Liver (tissue), 9 donors: ENCODE measurements around the gene PTPRN2. TPM values are rescaled to one million over a fixed set of nuclear protein-coding genes. Genes with fewer than 3 reads are reported as not detected.

Experiments used
- DNase-seq: peaks from one replicate; pipeline ENCODE4 v3.0.0-alpha.2; 2017; ENCODE audit warnings: low spot score
- H3K27ac ChIP-seq, 2 donors: one replicate each; pipeline ENCODE4 v1.7.0; 2013; ENCODE audit warnings: inconsistent platforms in 2 of 2, low read length in 2 of 2, control low read depth in 1 of 2, low read depth in 1 of 2, mild to moderate bottlenecking in 1 of 2
- H3K27me3 ChIP-seq, 4 donors: one replicate each; pipeline versions ENCODE4 v1.6.1 to v1.7.0; 2013; ENCODE audit warnings: low read length in 3 of 4, inconsistent platforms in 1 of 4, mild to moderate bottlenecking in 1 of 4, moderate library complexity in 1 of 4; ENCODE audit not compliant: control insufficient read depth in 4 of 4, insufficient read depth in 4 of 4
- H3K36me3 ChIP-seq, 4 donors: one replicate each; pipeline versions ENCODE4 v1.6.1 to v1.7.0; 2013; ENCODE audit warnings: low read length in 3 of 4, mild to moderate bottlenecking in 3 of 4, low read depth in 1 of 4, moderate library complexity in 1 of 4; ENCODE audit not compliant: control insufficient read depth in 4 of 4, insufficient read depth in 3 of 4
- H3K4me1 ChIP-seq, 4 donors: one replicate each; pipeline versions ENCODE4 v1.6.1 to v1.7.0; 2013; ENCODE audit warnings: low read length in 3 of 4, mild to moderate bottlenecking in 3 of 4, moderate library complexity in 1 of 4; ENCODE audit not compliant: control insufficient read depth in 4 of 4, insufficient read depth in 4 of 4
- H3K4me3 ChIP-seq, 3 donors: one replicate each; pipeline versions ENCODE4 v1.6.1 to v1.7.0; 2013; ENCODE audit warnings: low read length in 3 of 3, control low read depth in 1 of 3, low read depth in 1 of 3, mild to moderate bottlenecking in 1 of 3
- H3K9ac ChIP-seq, 2 donors: one replicate each; pipeline ENCODE4 v1.7.0; 2013; ENCODE audit warnings: low read length in 2 of 2, mild to moderate bottlenecking in 2 of 2, moderate library complexity in 2 of 2, control low read depth in 1 of 2, low read depth in 1 of 2
- H3K9me3 ChIP-seq, 4 donors: one replicate each; pipeline versions ENCODE4 v1.6.1 to v1.7.0; 2013; ENCODE audit warnings: low read length in 3 of 4; ENCODE audit not compliant: control insufficient read depth in 4 of 4
- ATF3 ChIP-seq: IDR thresholded peaks from 2 replicates; pipeline ENCODE4 v1.6.1; 2016; ENCODE audit warnings: antibody characterized with exemption
- CTCF ChIP-seq: fragments of 150-350 bp; IDR thresholded peaks from 2 replicates; pipeline ENCODE4 v1.5.1; 2017; ENCODE audit warnings: improper control_type of control experiment, low read depth, low read length; ENCODE audit not compliant: missing input control
- EGR1 ChIP-seq, 2 donors: IDR thresholded peaks; 2 replicates each; pipeline ENCODE4 v1.6.1; 2016 to 2018; ENCODE audit warnings: antibody characterized with exemption in 2 of 2, low read depth in 2 of 2
- FOXA1 ChIP-seq: IDR thresholded peaks from 2 replicates; pipeline ENCODE4 v1.6.1; 2016; ENCODE audit warnings: antibody characterized with exemption
- FOXA2 ChIP-seq: IDR thresholded peaks from 2 replicates; pipeline ENCODE4 v1.6.1; 2016; ENCODE audit warnings: antibody characterized with exemption
- GABPA ChIP-seq, 2 donors: IDR thresholded peaks in 1 of 2; conservative IDR thresholded peaks in 1 of 2; 2 replicates each; pipeline ENCODE4 v1.6.1; 2016; ENCODE audit warnings: antibody characterized with exemption in 2 of 2, mild to moderate bottlenecking in 1 of 2, moderate library complexity in 1 of 2
- HNF4A ChIP-seq, 2 donors: conservative IDR thresholded peaks; 2 replicates each; pipeline ENCODE4 v1.6.1; 2016; ENCODE audit warnings: antibody characterized with exemption in 2 of 2, mild to moderate bottlenecking in 2 of 2
- HNF4G ChIP-seq: IDR thresholded peaks from 2 replicates; pipeline ENCODE4 v1.6.1; 2016; ENCODE audit warnings: antibody characterized with exemption
- JUND ChIP-seq, 2 donors: IDR thresholded peaks; 2 replicates each; pipeline ENCODE4 v1.6.1; 2016; ENCODE audit warnings: antibody characterized with exemption in 2 of 2
- MAX ChIP-seq: IDR thresholded peaks from 2 replicates; pipeline ENCODE4 v1.6.1; 2016; ENCODE audit warnings: antibody characterized with exemption
- NR2F2 ChIP-seq: IDR thresholded peaks from 2 replicates; pipeline ENCODE4 v1.6.1; 2016; ENCODE audit warnings: antibody characterized with exemption
- RAD21 ChIP-seq, 2 donors: IDR thresholded peaks; 2 replicates each; pipeline ENCODE4 v1.6.1; 2016; ENCODE audit warnings: antibody characterized with exemption in 2 of 2, mild to moderate bottlenecking in 2 of 2
- REST ChIP-seq: IDR thresholded peaks from 2 replicates; pipeline ENCODE4 v1.6.1; 2016; ENCODE audit warnings: antibody characterized with exemption, mild to moderate bottlenecking
- RXRA ChIP-seq, 2 donors: IDR thresholded peaks; 2 replicates each; pipeline ENCODE4 v1.6.1; 2017 to 2018; ENCODE audit warnings: antibody characterized with exemption in 2 of 2, mild to moderate bottlenecking in 1 of 2
- SP1 ChIP-seq: IDR thresholded peaks from 2 replicates; pipeline ENCODE4 v1.6.1; 2018; ENCODE audit warnings: antibody characterized with exemption, mild to moderate bottlenecking
- TAF1 ChIP-seq: conservative IDR thresholded peaks from 2 replicates; pipeline ENCODE4 v1.6.1; 2016; ENCODE audit warnings: antibody characterized with exemption, mild to moderate bottlenecking
- YY1 ChIP-seq: IDR thresholded peaks from 2 replicates; pipeline ENCODE4 v1.6.1; 2016; ENCODE audit warnings: antibody characterized with exemption, mild to moderate bottlenecking
- ZBTB33 ChIP-seq: IDR thresholded peaks from 2 replicates; pipeline ENCODE4 v1.6.1; 2016; ENCODE audit warnings: antibody characterized with exemption
- WGBS: extraction: QIAGEN DNeasy Blood & Tissue Kit; methylation state at CpG from one replicate; pipeline ENCODE4 v1.1.7; 2013; 5-methylcytosine and 5-hydroxymethylcytosine counted together
- polyA plus RNA-seq, 2 donors: library from polyadenylated mRNA; stranded (reverse) in 1 of 2; unstranded in 1 of 2; fragments of 200-250 nt in 1 of 2; fragments of >200 nt in 1 of 2; fragmentation: Nextera tagmentation in 1 of 2; extraction: Ambion mirVana in 1 of 2; gene quantifications; one replicate each; pipeline versions ENCODE4 v1.2.1 to v1.2.3, GENCODE V29; 2013 to 2015
- total RNA-seq, 2 donors: library from RNA; depleted of rRNA; stranded (reverse); fragments of >200 nt; gene quantifications; one replicate each; pipeline ENCODE4 v1.2.3, GENCODE V29; 2014
- donor health status: healthy.
- donor health status: healthy.
- donor health status: healthy.
- donor health status: healthy.
- donor health status: healthy.

Gene PTPRN2
- total and polyA plus RNA-seq, 4 donors = 0.75 to 1.9 (median 1.1) TPM

GRCh38 chr7:157674027-157674714 is 913.5 kb downstream of the PTPRN2 start:
- TF ChIP-seq REST = no peak
- TF ChIP-seq YY1 = no peak
- TF ChIP-seq SP1 = no peak
- no peak for TF ChIP-seq MAX
- TF ChIP-seq HNF4A (conservative IDR thresholded peaks at IDR 0.05) = no peak
- no peak for TF ChIP-seq ZBTB33
- TF ChIP-seq GABPA (IDR thresholded peaks at IDR 0.05 in 1 of 2, conservative IDR thresholded peaks at IDR 0.05 in 1 of 2) = no peak
- TF ChIP-seq FOXA2 = no peak
- no peak for TF ChIP-seq EGR1 (IDR thresholded peaks at IDR 0.05; ENCODE audit: low read depth in 2 of 2)
- no peak for TF ChIP-seq FOXA1
- no peak for TF ChIP-seq JUND (IDR thresholded peaks at IDR 0.05)
- TF ChIP-seq CTCF = no peak
- no peak for TF ChIP-seq RXRA (IDR thresholded peaks at IDR 0.05)
- no peak for TF ChIP-seq RAD21 (IDR thresholded peaks at IDR 0.05)
- TF ChIP-seq HNF4G = no peak
- TF ChIP-seq ATF3 = no peak
- no peak for TF ChIP-seq NR2F2
- TF ChIP-seq TAF1 = no peak
- WGBS = 85% methylated on average over 28 of the region's 28 CpGs
- Histone ChIP-seq H3K9me3 (no peaks in the 10 kb centered on the region), H3K4me1 (no peaks in the 10 kb centered on the region), H3K27me3 (peaks cover 0 to 8% (median 2%) of the 10 kb centered on the region in 4 donors), H3K27ac (no peak overlapping the region), H3K36me3 (no peaks in the 10 kb centered on the region), H3K4me3 (no peak overlapping the region), H3K9ac (no peak overlapping the region)
- DNase-seq = no peak
